DND-41 (cell line): ENCODE results near the gene ARFIP2.

Experiments used
- EZH2 ChIP-seq: IDR thresholded peaks from 3 replicates; pipeline ENCODE4 v1.6.1; 2012; ENCODE audit warnings: borderline replicate concordance, low read depth, mild to moderate bottlenecking, moderate library complexity, low read length, inconsistent platforms; ENCODE audit not compliant: severe bottlenecking
- TF ChIP-seq, protein P1 (sequence below): IDR thresholded peaks from 2 replicates; pipeline ENCODE4 v1.5.1; 2012; ENCODE audit warnings: borderline replicate concordance, low read length, moderate library complexity, mild to moderate bottlenecking; ENCODE audit not compliant: poor library complexity, severe bottlenecking; ENCODE audit errors: extremely low read depth

DNA sequence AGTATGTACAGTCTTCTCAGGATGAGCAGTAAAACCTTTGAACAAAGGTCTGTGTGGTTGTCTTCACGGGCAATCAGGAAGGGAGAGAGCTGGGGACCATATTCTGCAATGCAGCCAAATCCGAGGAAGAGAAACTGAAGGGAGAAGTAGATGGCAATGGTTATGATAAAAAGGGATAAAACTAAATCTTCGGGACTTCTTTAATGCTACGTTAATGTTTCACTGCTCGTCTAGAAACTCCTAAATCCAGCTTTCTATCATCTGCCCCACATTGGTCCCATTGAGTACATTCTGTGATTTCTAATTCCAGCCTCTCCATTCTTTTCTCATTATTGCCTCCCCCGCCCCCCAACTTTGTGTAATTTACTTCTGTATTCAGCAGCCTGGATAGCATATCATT lies 1.9 kb upstream of the ARFIP2 start:
- TF ChIP-seq, protein P1, sequence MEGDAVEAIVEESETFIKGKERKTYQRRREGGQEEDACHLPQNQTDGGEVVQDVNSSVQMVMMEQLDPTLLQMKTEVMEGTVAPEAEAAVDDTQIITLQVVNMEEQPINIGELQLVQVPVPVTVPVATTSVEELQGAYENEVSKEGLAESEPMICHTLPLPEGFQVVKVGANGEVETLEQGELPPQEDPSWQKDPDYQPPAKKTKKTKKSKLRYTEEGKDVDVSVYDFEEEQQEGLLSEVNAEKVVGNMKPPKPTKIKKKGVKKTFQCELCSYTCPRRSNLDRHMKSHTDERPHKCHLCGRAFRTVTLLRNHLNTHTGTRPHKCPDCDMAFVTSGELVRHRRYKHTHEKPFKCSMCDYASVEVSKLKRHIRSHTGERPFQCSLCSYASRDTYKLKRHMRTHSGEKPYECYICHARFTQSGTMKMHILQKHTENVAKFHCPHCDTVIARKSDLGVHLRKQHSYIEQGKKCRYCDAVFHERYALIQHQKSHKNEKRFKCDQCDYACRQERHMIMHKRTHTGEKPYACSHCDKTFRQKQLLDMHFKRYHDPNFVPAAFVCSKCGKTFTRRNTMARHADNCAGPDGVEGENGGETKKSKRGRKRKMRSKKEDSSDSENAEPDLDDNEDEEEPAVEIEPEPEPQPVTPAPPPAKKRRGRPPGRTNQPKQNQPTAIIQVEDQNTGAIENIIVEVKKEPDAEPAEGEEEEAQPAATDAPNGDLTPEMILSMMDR: no peak
- no peak for TF ChIP-seq EZH2
